Body of pancreas (tissue), 4 donors: ENCODE data around the gene CREB3. TPM values are rescaled to one million over a fixed set of nuclear protein-coding genes. Genes with fewer than 3 reads are reported as not detected.
A peak's percentile ranks its signal among the peaks of the same experiment; 100 is the strongest.

Source experiments
- ATAC-seq: fragments of 150-250 bp; one replicate; pipeline ENCODE4 v1.9.1; 2016
- DNase-seq, 4 donors: peaks; one replicate each; pipeline ENCODE4 v3.0.0-alpha.2; 2019
- H3K27ac ChIP-seq, 4 donors: fragments of 200-600 bp; sonication (generic); 1 replicate in 3 of 4; 2 replicates in 1 of 4; pipeline versions ENCODE4 v1.5.1 to v1.6.1; 2016 to 2019; ENCODE audit warnings: mild to moderate bottlenecking in 1 of 4, mixed read lengths in 1 of 4, moderate library complexity in 1 of 4
- H3K27me3 ChIP-seq, 2 donors: fragments of 200-600 bp; sonication (generic); one replicate each; pipeline ENCODE4 v1.6.0; 2016; ENCODE audit warnings: mild to moderate bottlenecking in 1 of 2
- H3K36me3 ChIP-seq, 2 donors: fragments of 200-600 bp; sonication (generic); replicated peaks in 1 of 2; 2 replicates each; pipeline ENCODE4 v1.5.1; 2016; ENCODE audit warnings: low read depth in 2 of 2; ENCODE audit not compliant: insufficient read depth in 1 of 2
- H3K4me1 ChIP-seq: fragments of 200-600 bp; sonication (generic); one replicate; pipeline ENCODE4 v1.6.0; 2016
- H3K4me3 ChIP-seq, 2 donors: fragments of 200-600 bp; sonication (generic); 1 replicate in 1 of 2; 2 replicates in 1 of 2; pipeline ENCODE4 v1.5.1; 2016 to 2019
- H3K9me3 ChIP-seq, 3 donors: fragments of 200-600 bp; sonication (generic); 1 replicate in 2 of 3; 2 replicates in 1 of 3; pipeline ENCODE4 v1.5.1; 2016
- CTCF ChIP-seq, 7 experiments: fragments of 450-650 bp in 4 of 7; fragments of 200-600 bp in 3 of 7; sonication (generic) in 3 of 7; IDR thresholded peaks; one replicate each; pipeline ENCODE4 v1.5.1; 2016 to 2019; ENCODE audit warnings: antibody characterized with exemption in 7 of 7
- POLR2A ChIP-seq, 3 donors: fragments of 450-650 bp; IDR thresholded peaks; one replicate each; pipeline ENCODE4 v1.6.1; 2016; ENCODE audit warnings: antibody characterized with exemption in 3 of 3, mild to moderate bottlenecking in 2 of 3
- WGBS, 2 donors: methylation state at CpG; one replicate each; pipeline ENCODE4 v1.1.5; 2017; 5-methylcytosine and 5-hydroxymethylcytosine counted together
- intact Hi-C: fragments of 100-400 bp; cut with DNase I; formaldehyde crosslinking; loops from one replicate; pipeline ENCODE4 v1.15.1; 2023
- total RNA-seq, 2 donors: library from RNA; depleted of rRNA; stranded (reverse); fragments of >200 nt; gene quantifications; one replicate each; pipeline ENCODE4 v1.1.0, GENCODE V29; 2016

CREB3 gene
- total RNA-seq, 2 donors from 2014 or later = 31.9 to 32.6 TPM

GRCh38 chr9:35756275-35757225, 24.1 kb downstream of the CREB3 start:
- H3K27ac ChIP-seq = peak overlapping the region; percentile 82 to 97 (median 93)
- peaks cover 36% of the 10 kb centered on the region for H3K4me1 ChIP-seq
- peak overlapping the region; percentile 52 to 57 for H3K4me3 ChIP-seq
- peaks cover 0 to 17% of the 10 kb centered on the region in 2 donors for H3K36me3 ChIP-seq
- TF ChIP-seq POLR2A (IDR thresholded peaks at IDR 0.05) (no peak), CTCF (IDR thresholded peaks at IDR 0.05) (peak; percentile 59 to 88 (median 71))
- no peaks in the 10 kb centered on the region for H3K9me3 ChIP-seq
- intact Hi-C loops = no loop called here
- WGBS, 2 donors = 7% methylated on average over 21 to 45 of the region's 48 CpGs
- ATAC-seq (peak; percentile 81), DNase-seq (peak; percentile 75 to 86 (median 78))
- no peaks in the 10 kb centered on the region for H3K27me3 ChIP-seq

GRCh38 chr9:35757226-35757891, 24.9 kb downstream of the CREB3 start:
- ATAC-seq (peak; percentile 72), DNase-seq (peak; percentile 57 to 69 (median 66))
- Histone ChIP-seq H3K4me1 (peaks cover 36% of the 10 kb centered on the region), H3K36me3 (peaks cover 0 to 12% of the 10 kb centered on the region in 2 donors), H3K9me3 (no peaks in the 10 kb centered on the region), H3K27me3 (no peaks in the 10 kb centered on the region), H3K27ac (peak overlapping the region; percentile 82 to 97 (median 93)), H3K4me3 (peak overlapping the region; percentile 52 to 57)
- WGBS, 2 donors = 1% methylated on average over 18 to 20 of the region's 20 CpGs
- TF ChIP-seq CTCF (IDR thresholded peaks at IDR 0.05) (no peak), POLR2A (IDR thresholded peaks at IDR 0.05) (peak; percentile 42 to 65 (median 65))
- intact Hi-C loops = no loop called here

- peak overlapping the region; percentile 26 to 97 (median 93) for H3K27ac ChIP-seq
- intact Hi-C loops = no loop called here
- TF ChIP-seq CTCF (IDR thresholded peaks at IDR 0.05) (no peak), POLR2A (IDR thresholded peaks at IDR 0.05) (no peak)
- H3K4me3 ChIP-seq = no peak overlapping the region
- no peaks in the 10 kb centered on the region for H3K27me3 ChIP-seq
- peaks cover 0 to 8% of the 10 kb centered on the region in 2 donors for H3K36me3 ChIP-seq
- peaks cover 36% of the 10 kb centered on the region for H3K4me1 ChIP-seq
- no peak for ATAC-seq
- no peak for DNase-seq
- no peaks in the 10 kb centered on the region for H3K9me3 ChIP-seq
Measured at GRCh38 chr9:35757892-35758275, 25.4 kb downstream of the CREB3 start.

- ATAC-seq = no peak
- peak overlapping the region in 3 of 4 donors; percentile 90 to 97 (median 96) for H3K27ac ChIP-seq
- 46 to 60% methylated on average over 3 of the region's 3 CpGs for WGBS, 2 donors
- peaks cover 36% of the 10 kb centered on the region for H3K4me1 ChIP-seq
- no peaks in the 10 kb centered on the region for H3K9me3 ChIP-seq
- no peaks in the 10 kb centered on the region for H3K27me3 ChIP-seq
- TF ChIP-seq POLR2A (IDR thresholded peaks at IDR 0.05) (no peak), CTCF (IDR thresholded peaks at IDR 0.05) (no peak)
- intact Hi-C loops = no loop called here
- DNase-seq = no peak
- no peak overlapping the region for H3K4me3 ChIP-seq
- peaks cover 0 to 5% of the 10 kb centered on the region in 2 donors for H3K36me3 ChIP-seq
Measured at GRCh38 chr9:35758475-35759050, 26.1 kb downstream of the CREB3 start.
